ENCODE data around the gene ROPN1B. TPM values are rescaled to one million over a fixed set of nuclear protein-coding genes. Genes with fewer than 3 reads are reported as not detected.

The ROPN1B gene
- total RNA-seq, 1 donor from 2014 or later = not detected

GRCh38 chr3:126002189-126002588, 33.2 kb downstream of the ROPN1B start:
- TF ChIP-seq, protein P1, sequence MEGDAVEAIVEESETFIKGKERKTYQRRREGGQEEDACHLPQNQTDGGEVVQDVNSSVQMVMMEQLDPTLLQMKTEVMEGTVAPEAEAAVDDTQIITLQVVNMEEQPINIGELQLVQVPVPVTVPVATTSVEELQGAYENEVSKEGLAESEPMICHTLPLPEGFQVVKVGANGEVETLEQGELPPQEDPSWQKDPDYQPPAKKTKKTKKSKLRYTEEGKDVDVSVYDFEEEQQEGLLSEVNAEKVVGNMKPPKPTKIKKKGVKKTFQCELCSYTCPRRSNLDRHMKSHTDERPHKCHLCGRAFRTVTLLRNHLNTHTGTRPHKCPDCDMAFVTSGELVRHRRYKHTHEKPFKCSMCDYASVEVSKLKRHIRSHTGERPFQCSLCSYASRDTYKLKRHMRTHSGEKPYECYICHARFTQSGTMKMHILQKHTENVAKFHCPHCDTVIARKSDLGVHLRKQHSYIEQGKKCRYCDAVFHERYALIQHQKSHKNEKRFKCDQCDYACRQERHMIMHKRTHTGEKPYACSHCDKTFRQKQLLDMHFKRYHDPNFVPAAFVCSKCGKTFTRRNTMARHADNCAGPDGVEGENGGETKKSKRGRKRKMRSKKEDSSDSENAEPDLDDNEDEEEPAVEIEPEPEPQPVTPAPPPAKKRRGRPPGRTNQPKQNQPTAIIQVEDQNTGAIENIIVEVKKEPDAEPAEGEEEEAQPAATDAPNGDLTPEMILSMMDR (IDR thresholded peaks at IDR 0.05; ENCODE audit: partially characterized antibody, unreplicated experiment) = no peak
- no peaks in the 10 kb centered on the region for H3K4me1 Mint-ChIP-seq (ENCODE audit: low read depth, unreplicated experiment)
- no peak overlapping the region for H3K27ac Mint-ChIP-seq (ENCODE audit: unreplicated experiment)
- H3K27me3 Mint-ChIP-seq (ENCODE audit: unreplicated experiment) = peaks cover 2% of the 10 kb centered on the region
- peaks cover 14% of the 10 kb centered on the region for H3K9me3 Mint-ChIP-seq (ENCODE audit: unreplicated experiment)
- H3K4me3 Mint-ChIP-seq (ENCODE audit: unreplicated experiment) = no peak overlapping the region
- peaks cover 24% of the 10 kb centered on the region for H3K36me3 Mint-ChIP-seq (ENCODE audit: unreplicated experiment)
- DNase-seq = no peak

DNA sequence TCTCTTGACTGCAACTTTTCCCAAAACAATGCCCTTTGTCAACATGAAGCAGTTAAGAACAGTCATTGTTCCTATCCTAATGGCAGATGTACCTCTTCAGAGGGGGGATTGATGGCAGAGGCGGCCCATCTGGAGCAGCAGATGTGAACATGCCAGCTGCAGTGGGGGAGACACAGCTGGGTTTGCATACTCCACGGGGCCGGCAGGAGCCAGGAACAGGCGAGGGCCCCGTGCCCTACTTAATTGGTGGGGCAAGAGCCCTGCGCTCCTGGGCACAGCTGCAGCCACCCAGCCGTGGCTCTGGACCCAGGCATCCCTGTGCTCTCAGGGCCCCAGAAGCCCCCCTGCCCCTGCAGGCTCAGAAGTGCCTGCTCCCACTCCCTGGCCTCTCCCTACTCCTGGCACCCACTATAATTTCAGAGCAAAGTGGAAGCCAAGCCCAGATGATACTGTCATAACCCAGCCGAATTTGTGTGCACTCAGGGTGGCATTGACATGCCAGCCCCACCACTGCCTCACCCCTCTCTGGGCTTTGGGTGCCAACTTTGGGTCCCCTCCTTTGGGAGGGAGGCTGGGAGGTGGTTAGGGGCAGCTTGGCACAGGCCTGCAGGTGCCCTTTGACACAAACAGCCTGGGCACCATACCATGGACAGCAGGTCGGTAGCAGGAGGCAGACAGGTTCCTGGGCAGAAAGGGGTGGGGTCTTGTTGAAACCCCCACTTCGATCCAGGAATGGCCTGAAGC, 34.6 kb downstream of the ROPN1B start:
- Mint-ChIP-seq H3K9me3 (ENCODE audit: unreplicated experiment) (peaks cover 10% of the 10 kb centered on the region), H3K27me3 (ENCODE audit: unreplicated experiment) (peaks cover 2% of the 10 kb centered on the region), H3K27ac (ENCODE audit: unreplicated experiment) (no peak overlapping the region), H3K4me1 (ENCODE audit: low read depth, unreplicated experiment) (peaks cover 2% of the 10 kb centered on the region), H3K4me3 (ENCODE audit: unreplicated experiment) (no peak overlapping the region), H3K36me3 (ENCODE audit: unreplicated experiment) (peaks cover 24% of the 10 kb centered on the region)
- DNase-seq = no peak
- TF ChIP-seq, protein P1 (IDR thresholded peaks at IDR 0.05; ENCODE audit: partially characterized antibody, unreplicated experiment) = no peak

- TF ChIP-seq, protein P1 (IDR thresholded peaks at IDR 0.05; ENCODE audit: partially characterized antibody, unreplicated experiment) = no peak
- peaks cover 2% of the 10 kb centered on the region for H3K27me3 Mint-ChIP-seq (ENCODE audit: unreplicated experiment)
- no peak overlapping the region for H3K4me3 Mint-ChIP-seq (ENCODE audit: unreplicated experiment)
- DNase-seq = no peak
- peaks cover 2% of the 10 kb centered on the region for H3K4me1 Mint-ChIP-seq (ENCODE audit: low read depth, unreplicated experiment)
- H3K36me3 Mint-ChIP-seq (ENCODE audit: unreplicated experiment) = peaks cover 24% of the 10 kb centered on the region
- no peak overlapping the region for H3K27ac Mint-ChIP-seq (ENCODE audit: unreplicated experiment)
- peaks cover 7% of the 10 kb centered on the region for H3K9me3 Mint-ChIP-seq (ENCODE audit: unreplicated experiment)
These were observed 35.2 kb downstream of the ROPN1B start for GRCh38 chr3:126004217-126004616.

DNA sequence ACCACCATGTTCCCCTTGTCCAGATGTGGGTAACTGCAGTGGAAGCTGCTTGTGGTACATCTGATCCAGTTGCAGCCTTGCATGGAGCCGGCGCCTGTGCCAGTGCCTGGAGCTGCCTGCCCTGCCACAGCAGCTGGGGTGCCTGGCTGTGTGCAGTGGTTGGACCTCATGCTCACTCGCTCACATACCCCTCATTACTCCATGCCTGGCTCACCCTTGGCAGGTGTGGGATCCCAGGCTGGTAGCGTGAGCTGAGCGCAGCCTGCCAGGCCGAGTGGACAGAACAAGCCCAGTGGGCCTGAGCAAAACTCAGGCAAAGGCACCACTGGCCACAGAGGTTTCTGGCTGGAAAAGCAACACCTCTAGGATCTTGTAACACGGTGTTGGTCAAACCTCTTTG, 35.7 kb downstream of the ROPN1B start:
- Mint-ChIP-seq H3K9me3 (ENCODE audit: unreplicated experiment) (peaks cover 7% of the 10 kb centered on the region), H3K27ac (ENCODE audit: unreplicated experiment) (no peak overlapping the region), H3K4me3 (ENCODE audit: unreplicated experiment) (no peak overlapping the region), H3K27me3 (ENCODE audit: unreplicated experiment) (peaks cover 2% of the 10 kb centered on the region), H3K36me3 (ENCODE audit: unreplicated experiment) (peaks cover 24% of the 10 kb centered on the region), H3K4me1 (ENCODE audit: low read depth, unreplicated experiment) (peaks cover 2% of the 10 kb centered on the region)
- no peak for DNase-seq
- TF ChIP-seq, protein P1 (IDR thresholded peaks at IDR 0.05; ENCODE audit: partially characterized antibody, unreplicated experiment) = no peak

GRCh38 chr3:126005951-126006350, 37.0 kb downstream of the ROPN1B start:
- peaks cover 6% of the 10 kb centered on the region for H3K9me3 Mint-ChIP-seq (ENCODE audit: unreplicated experiment)
- no peak overlapping the region for H3K4me3 Mint-ChIP-seq (ENCODE audit: unreplicated experiment)
- no peak for DNase-seq
- H3K4me1 Mint-ChIP-seq (ENCODE audit: low read depth, unreplicated experiment) = peaks cover 2% of the 10 kb centered on the region
- H3K36me3 Mint-ChIP-seq (ENCODE audit: unreplicated experiment) = peaks cover 20% of the 10 kb centered on the region
- no peak overlapping the region for H3K27ac Mint-ChIP-seq (ENCODE audit: unreplicated experiment)
- TF ChIP-seq, protein P1 (IDR thresholded peaks at IDR 0.05; ENCODE audit: partially characterized antibody, unreplicated experiment) = no peak
- peaks cover 2% of the 10 kb centered on the region for H3K27me3 Mint-ChIP-seq (ENCODE audit: unreplicated experiment)

All from glutamatergic neuron (in vitro differentiated cells).